ENCODE results near the gene SLCO1B3. TPM values are rescaled to one million over a fixed set of nuclear protein-coding genes. Genes with fewer than 3 reads are reported as not detected.

The SLCO1B3 gene
- total RNA-seq, 6 experiments from 2014 or later: not detected

GRCh38 chr12:20885116-20885515, 74.6 kb downstream of the SLCO1B3 start:
- no peak for DNase-seq
- Mint-ChIP-seq H3K4me1 (ENCODE audit: low read depth) (no peaks in the 10 kb centered on the region), H3K4me3 (no peak overlapping the region), H3K9me3 (peaks cover 32% of the 10 kb centered on the region), H3K27ac (no peak overlapping the region), H3K36me3 (ENCODE audit: low read depth) (no peaks in the 10 kb centered on the region), H3K27me3 (ENCODE audit: insufficient read depth) (peaks cover 2% of the 10 kb centered on the region; the same call in 1 of the 2 replicates)
- TF ChIP-seq CTCF (IDR thresholded peaks at IDR 0.05): no peak

GRCh38 chr12:20885552-20885951, 75.0 kb downstream of the SLCO1B3 start:
- Mint-ChIP-seq H3K4me1 (ENCODE audit: low read depth) (no peaks in the 10 kb centered on the region), H3K4me3 (no peak overlapping the region), H3K36me3 (ENCODE audit: low read depth) (no peaks in the 10 kb centered on the region), H3K27me3 (ENCODE audit: insufficient read depth) (peaks cover 2% of the 10 kb centered on the region; the same call in 1 of the 2 replicates), H3K9me3 (peaks cover 37% of the 10 kb centered on the region), H3K27ac (no peak overlapping the region)
- TF ChIP-seq CTCF (IDR thresholded peaks at IDR 0.05): no peak
- no peak for DNase-seq

GRCh38 chr12:20917269-20917668, 106.8 kb downstream of the SLCO1B3 start:
- peaks cover 51% of the 10 kb centered on the region for H3K9me3 Mint-ChIP-seq
- DNase-seq: no peak
- H3K4me3 Mint-ChIP-seq: no peak overlapping the region
- no peaks in the 10 kb centered on the region for H3K4me1 Mint-ChIP-seq (ENCODE audit: low read depth)
- no peak overlapping the region for H3K27ac Mint-ChIP-seq
- no peaks in the 10 kb centered on the region; the same call in 1 of the 2 replicates for H3K27me3 Mint-ChIP-seq (ENCODE audit: insufficient read depth)
- TF ChIP-seq CTCF (IDR thresholded peaks at IDR 0.05): no peak
- H3K36me3 Mint-ChIP-seq (ENCODE audit: low read depth): no peaks in the 10 kb centered on the region

- no peaks in the 10 kb centered on the region; the same call in 1 of the 2 replicates for H3K27me3 Mint-ChIP-seq (ENCODE audit: insufficient read depth)
- TF ChIP-seq CTCF (IDR thresholded peaks at IDR 0.05): no peak
- H3K4me1 Mint-ChIP-seq (ENCODE audit: low read depth): no peaks in the 10 kb centered on the region
- H3K36me3 Mint-ChIP-seq (ENCODE audit: low read depth): no peaks in the 10 kb centered on the region
- H3K9me3 Mint-ChIP-seq: peaks cover 51% of the 10 kb centered on the region
- no peak for DNase-seq
- H3K27ac Mint-ChIP-seq: no peak overlapping the region
- H3K4me3 Mint-ChIP-seq: no peak overlapping the region
Measured at GRCh38 chr12:20917819-20918218, 107.3 kb downstream of the SLCO1B3 start.

GRCh38 chr12:20931894-20932293, 121.4 kb downstream of the SLCO1B3 start:
- Mint-ChIP-seq H3K4me1 (ENCODE audit: low read depth) (no peaks in the 10 kb centered on the region), H3K27me3 (ENCODE audit: insufficient read depth) (no peaks in the 10 kb centered on the region), H3K36me3 (ENCODE audit: low read depth) (no peaks in the 10 kb centered on the region), H3K4me3 (no peak overlapping the region), H3K9me3 (peaks cover 47% of the 10 kb centered on the region), H3K27ac (no peak overlapping the region)
- TF ChIP-seq CTCF (IDR thresholded peaks at IDR 0.05): no peak
- no peak for DNase-seq

GRCh38 chr12:20946732-20947131, 136.2 kb downstream of the SLCO1B3 start:
- peak; percentile 59 for TF ChIP-seq CTCF (IDR thresholded peaks at IDR 0.05)
- Mint-ChIP-seq H3K9me3 (peaks cover 50% of the 10 kb centered on the region), H3K4me1 (ENCODE audit: low read depth) (no peaks in the 10 kb centered on the region), H3K27ac (no peak overlapping the region), H3K4me3 (no peak overlapping the region), H3K27me3 (ENCODE audit: insufficient read depth) (no peaks in the 10 kb centered on the region), H3K36me3 (ENCODE audit: low read depth) (no peaks in the 10 kb centered on the region; the same call in 1 of the 2 replicates)
- no peak for DNase-seq

All from HFFc6 (cell line).